AG04449 (cell line): ENCODE results near the gene PDXP.

ENCODE experiments used
- CTCF ChIA-PET: fragments of 350-600 bp; formaldehyde crosslinking; extraction: SDS; loops from one replicate; lab custom pipeline; 2021; ENCODE audit warnings: antibody characterized with exemption; lab: Yijun Ruan, JAX
- POLR2A ChIA-PET: fragments of 400-600, 350-600 bp; formaldehyde crosslinking; extraction: SDS; loops from one replicate; lab custom pipeline; 2020; ENCODE audit warnings: antibody characterized with exemption, inconsistent platforms; lab: Yijun Ruan, JAX
- DNase-seq: peaks from one replicate; pipeline ENCODE4 v3.0.0-alpha.2; 2010; ENCODE audit warnings: low read depth, low spot score
- H3K4me3 ChIP-seq: 2 replicates; pipeline ENCODE4 v1.5.1; 2011; ENCODE audit warnings: low read depth, mild to moderate bottlenecking, control low read depth, low read length
- CTCF ChIP-seq: IDR thresholded peaks from one replicate; pipeline ENCODE4 v1.5.1; 2011; ENCODE audit warnings: mild to moderate bottlenecking, moderate library complexity, low read length, control low read depth, inconsistent platforms; ENCODE audit not compliant: insufficient read depth; ENCODE audit errors: missing control alignments

PDXP gene

GRCh38 chr22:37634417-37634924 lies 24.1 kb upstream of the PDXP start:
- peak; percentile 32 for TF ChIP-seq CTCF
- no peak overlapping the region for H3K4me3 ChIP-seq
- CTCF ChIA-PET, result interaction anchor here (0.8 to 29.4 kb wide), 13 partner anchors 4 to 172 kb away, joined by 3 to 454 read pairs (median 6); partner anchors contain the start of genes LGALS1, NOL12, PDXP and SH3BP1
- POLR2A ChIA-PET, result interaction anchor here (0.7 to 4.7 kb wide), 6 partner anchors 9 to 51 kb away, joined by 3 to 28 read pairs (median 6); partner anchors contain the start of genes GGA1, LGALS1 and NOL12
- DNase-seq, result no peak

- ChIA-PET CTCF (interaction anchor here (0.6 to 29.4 kb wide), 10 partner anchors 4 to 156 kb away, joined by 3 to 454 read pairs (median 9); partner anchors contain the start of genes LGALS1, NOL12, PDXP and SH3BP1), POLR2A (no interaction called here)
- no peak for DNase-seq
- TF ChIP-seq CTCF, result no peak
- H3K4me3 ChIP-seq, result no peak overlapping the region
Measured at GRCh38 chr22:37635157-37635556, 23.4 kb upstream of the PDXP start.

- TF ChIP-seq CTCF, result peak; percentile 25
- POLR2A ChIA-PET, result interaction anchor here (1.0 to 1.8 kb wide), 3 partner anchors 8 to 45 kb away, joined by 3 to 8 read pairs (median 7); partner anchors contain the start of gene LGALS1
- DNase-seq, result no peak
Measured at GRCh38 chr22:37636186-37636948, 22.2 kb upstream of the PDXP start.

GRCh38 chr22:37636949-37637273 lies 21.6 kb upstream of the PDXP start:
- no peak overlapping the region for H3K4me3 ChIP-seq
- POLR2A ChIA-PET, result interaction anchor here (1.0 to 1.8 kb wide), 3 partner anchors 9 to 44 kb away, joined by 3 to 8 read pairs (median 7); partner anchors contain the start of gene LGALS1
- DNase-seq, result no peak
- TF ChIP-seq CTCF, result no peak
- CTCF ChIA-PET, result interaction anchor here (1.0 to 29.4 kb wide), 7 partner anchors 2 to 166 kb away, joined by 3 to 454 read pairs (median 333); partner anchors contain the start of genes LGALS1, NOL12, PDXP and SH3BP1

More at GRCh38 chr22:37636186-37636948, 22.2 kb upstream of the PDXP start:
- no peak overlapping the region for H3K4me3 ChIP-seq
- CTCF ChIA-PET, result interaction anchor here (1.0 to 29.4 kb wide), 6 partner anchors 3 to 155 kb away, joined by 3 to 454 read pairs (median 382); partner anchors contain the start of genes LGALS1, NOL12, PDXP and SH3BP1

- DNase-seq, result no peak
- CTCF ChIA-PET, result interaction anchor here (14.6 to 29.4 kb wide), 4 partner anchors 0 to 44 kb away, joined by 333 to 454 read pairs (median 442); partner anchors contain the start of genes LGALS1, NOL12, PDXP and SH3BP1
- POLR2A ChIA-PET, result interaction anchor here (0.9 to 1.6 kb wide), 2 partner anchors 9 to 37 kb away, joined by 3 to 8 read pairs; partner anchors contain the start of gene LGALS1
- peak overlapping the region; percentile 78 for H3K4me3 ChIP-seq
- TF ChIP-seq CTCF, result no peak
Measured at GRCh38 chr22:37638391-37639069, 20.0 kb upstream of the PDXP start.
